Fibroblast of the conjunctiva (primary cell): ENCODE measurements around the gene UNC5A.

ENCODE experiments used
- DNase-seq: peaks from one replicate; pipeline ENCODE4 v3.0.0-alpha.2; 2010; ENCODE audit warnings: low read depth

The UNC5A gene

GRCh38 chr5:176846335-176847140 is 36.2 kb downstream of the UNC5A start:
- DNase-seq = no peak

DNA sequence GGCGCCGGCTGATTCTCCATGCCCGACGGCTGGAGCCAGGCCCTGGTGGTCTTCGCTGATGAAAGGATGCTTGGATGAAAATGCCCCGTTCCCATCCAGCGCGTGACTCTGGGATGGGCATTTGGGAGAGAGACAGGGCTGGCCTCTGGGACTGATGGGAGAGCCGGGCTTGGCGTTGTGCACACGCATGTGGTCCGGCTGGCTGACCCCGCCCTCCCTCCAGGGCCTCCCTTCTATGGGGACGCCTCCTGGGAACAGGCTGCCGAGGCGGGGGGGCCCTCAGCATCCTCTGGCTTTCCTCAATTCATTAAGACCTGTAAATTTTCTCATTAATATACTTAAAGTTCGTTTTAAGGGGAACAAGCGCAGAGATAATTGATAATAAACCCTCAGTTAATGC is 36.8 kb downstream of the UNC5A start:
- no peak for DNase-seq

GRCh38 chr5:176847726-176848290 is 37.4 kb downstream of the UNC5A start:
- DNase-seq = no peak

- no peak for DNase-seq
Observed at GRCh38 chr5:176848651-176849050, 38.3 kb downstream of the UNC5A start.

- no peak for DNase-seq
Observed at GRCh38 chr5:176849611-176850227, 39.4 kb downstream of the UNC5A start.

DNA sequence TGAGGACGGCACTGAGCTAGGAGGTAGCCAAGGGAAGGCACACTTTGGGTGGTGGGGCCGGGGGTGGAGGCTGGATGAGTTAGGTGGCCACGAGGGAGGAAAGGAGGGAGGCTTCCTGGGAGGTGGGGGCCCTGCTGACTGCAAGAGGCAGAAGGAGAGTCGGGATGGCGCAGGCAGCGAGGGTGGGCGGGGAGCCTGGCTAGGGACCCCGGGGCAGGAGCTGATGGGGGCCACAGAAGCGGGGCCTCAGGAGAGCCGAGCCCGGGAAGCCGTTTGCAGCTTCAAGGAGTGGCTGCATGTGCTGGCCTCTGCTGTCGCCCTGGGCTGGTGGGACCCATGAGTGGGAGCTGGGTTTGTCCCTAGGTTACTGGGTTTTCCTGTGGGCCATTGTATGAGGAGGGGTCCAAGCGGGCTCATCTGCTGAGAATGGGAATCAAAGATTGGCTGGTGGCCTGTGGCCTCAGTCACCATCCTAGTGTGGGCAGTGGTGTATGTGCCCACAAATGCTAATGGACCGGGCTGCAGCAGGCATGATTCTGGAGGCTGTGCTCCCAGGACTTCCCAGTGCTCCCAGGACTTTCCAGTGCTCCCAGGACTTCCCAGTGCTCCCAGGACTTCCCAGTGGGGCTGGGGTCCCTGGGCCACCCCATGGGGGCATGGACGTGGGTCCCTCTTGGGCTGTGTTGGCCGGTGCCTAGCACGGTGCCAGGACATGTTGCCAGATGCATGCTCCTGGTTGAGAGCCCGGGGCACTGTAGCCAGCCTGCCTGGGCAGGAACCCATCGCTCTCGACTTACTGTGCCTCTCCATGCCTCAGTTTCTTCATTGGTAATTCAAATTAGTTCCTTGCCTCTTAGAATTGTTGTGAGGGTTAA is 40.2 kb downstream of the UNC5A start:
- DNase-seq = no peak

- DNase-seq = no peak
Observed at GRCh38 chr5:176851380-176851779, 41.0 kb downstream of the UNC5A start.

DNA sequence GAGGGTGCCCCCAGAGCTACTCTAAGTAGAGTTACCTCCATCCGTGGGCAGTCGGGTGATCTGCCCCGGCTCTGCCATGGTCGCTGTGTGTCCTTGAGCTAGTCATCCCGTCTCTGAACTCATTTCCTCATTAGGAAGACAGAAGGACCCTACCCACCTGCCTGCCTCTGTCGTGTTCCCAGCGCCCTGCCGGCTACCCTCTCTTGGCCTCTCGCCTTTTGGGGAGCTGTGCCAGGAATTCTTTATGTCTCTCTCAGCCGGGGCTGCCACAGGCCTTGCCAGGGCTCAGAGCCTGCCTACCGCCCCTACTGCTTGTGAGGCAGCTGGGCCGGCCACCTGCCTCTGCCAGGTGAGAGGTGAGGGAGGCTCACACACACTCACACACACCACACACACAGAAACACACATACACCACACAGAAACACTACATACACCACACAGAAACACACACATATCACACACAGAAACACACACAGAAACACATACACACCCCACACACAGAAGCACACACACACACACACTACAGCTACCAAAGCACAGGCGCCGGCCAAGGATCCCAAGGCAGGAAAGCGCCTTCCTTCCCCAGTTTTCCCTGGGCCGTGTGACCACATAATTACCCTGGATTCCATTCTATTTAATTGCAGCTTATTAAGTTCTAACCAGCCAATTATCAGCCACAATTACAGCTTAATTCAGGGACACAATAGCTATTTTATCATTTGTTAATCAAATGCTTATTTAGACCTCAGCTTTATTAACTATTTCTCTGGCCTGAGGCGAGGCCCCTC is 41.7 kb downstream of the UNC5A start:
- DNase-seq = no peak

- DNase-seq = no peak
Observed at GRCh38 chr5:176853151-176853778, 42.9 kb downstream of the UNC5A start.

- DNase-seq = no peak
Observed at GRCh38 chr5:176854164-176854563, 43.8 kb downstream of the UNC5A start.

DNA sequence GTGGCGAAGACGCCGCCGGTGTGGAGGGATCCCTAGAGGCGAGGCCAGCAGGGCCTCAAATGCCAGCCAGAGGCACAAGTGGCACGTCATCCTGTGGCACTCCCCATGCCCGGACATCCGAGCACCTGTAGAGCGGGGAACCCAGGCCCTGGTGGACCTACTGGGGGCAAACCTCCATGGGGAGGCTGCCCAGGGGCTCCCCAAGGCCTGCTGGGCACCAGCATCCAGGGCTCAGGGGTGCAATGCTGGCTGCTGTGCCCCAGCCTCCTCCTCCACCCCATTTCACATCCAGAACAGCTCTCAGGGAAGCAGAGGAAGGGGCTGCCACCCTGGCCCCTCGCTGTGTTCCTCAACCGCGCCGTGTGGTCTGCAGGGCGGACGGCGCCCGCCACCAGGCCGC is 45.2 kb downstream of the UNC5A start:
- no peak for DNase-seq

GRCh38 chr5:176856746-176857145 is 46.4 kb downstream of the UNC5A start:
- no peak for DNase-seq

DNA sequence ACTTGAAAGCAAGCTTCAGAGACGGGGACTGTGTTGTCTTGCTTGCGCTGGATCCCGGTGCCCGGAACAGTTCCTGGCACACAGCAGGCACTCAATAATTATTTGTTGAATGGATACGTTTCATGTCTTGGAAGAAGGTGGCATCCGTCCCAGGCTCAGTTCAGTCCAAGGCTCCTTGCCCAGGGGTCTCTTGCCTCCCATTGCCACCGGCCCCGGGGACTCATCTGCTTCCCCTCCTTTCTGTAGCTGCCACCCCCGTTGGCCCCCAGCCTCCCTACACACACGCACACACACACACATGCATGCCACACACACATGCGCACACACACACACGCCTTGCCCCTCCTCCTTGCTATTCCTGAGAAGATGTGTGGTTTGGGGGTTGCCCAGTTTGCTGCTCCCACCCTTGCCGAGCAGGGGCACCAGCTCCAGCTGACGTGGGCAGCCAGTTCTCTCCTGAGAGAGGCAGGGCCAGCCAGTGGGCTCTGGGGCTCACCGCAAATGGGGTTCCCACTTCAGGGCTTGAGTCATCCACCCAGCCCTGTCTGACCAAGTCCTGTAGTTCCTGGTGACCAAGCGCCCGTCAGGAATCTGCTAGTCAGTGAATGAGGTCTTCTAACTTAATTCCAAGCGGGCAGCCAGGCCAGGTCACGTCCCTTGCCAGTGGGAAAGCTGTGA is 47.0 kb downstream of the UNC5A start:
- DNase-seq = no peak

DNA sequence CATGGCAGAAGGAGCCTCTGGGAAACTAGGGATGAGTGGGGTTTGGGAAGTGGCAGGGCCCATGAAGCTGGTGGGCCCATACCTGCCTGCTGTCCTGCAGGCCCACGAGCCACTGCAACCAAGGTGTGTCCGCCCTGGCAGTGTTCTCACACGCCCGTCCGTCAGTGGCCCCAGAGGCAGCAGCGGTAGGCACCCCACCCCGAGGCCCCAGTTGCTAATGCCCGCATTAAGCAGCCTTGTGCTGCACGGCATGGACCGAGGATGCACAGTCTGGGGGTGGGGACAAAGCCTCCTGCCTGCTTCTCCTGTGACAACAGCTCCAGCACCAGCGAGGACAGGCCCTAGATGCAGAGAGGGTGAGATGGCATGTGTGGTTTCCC is 47.5 kb downstream of the UNC5A start:
- DNase-seq = no peak

DNA sequence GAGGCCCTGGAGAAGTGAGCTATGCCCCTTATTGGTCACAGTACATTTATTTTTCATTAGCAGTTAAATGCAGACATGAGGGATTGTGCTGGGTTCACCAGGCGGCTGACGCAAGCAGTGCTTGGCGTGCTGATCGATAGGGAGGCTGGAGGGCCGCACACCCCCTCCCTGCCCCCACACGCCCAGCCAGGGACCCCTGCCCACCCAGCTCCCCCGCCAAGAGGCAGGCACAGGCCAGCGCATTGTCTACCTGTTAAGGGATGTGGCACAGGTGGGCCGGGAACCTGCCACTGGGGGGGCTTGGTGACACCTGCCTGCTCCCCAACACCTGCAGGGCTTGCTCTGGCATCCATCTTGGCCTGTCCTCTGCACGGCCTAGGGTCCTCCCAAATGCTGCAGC is 49.6 kb downstream of the UNC5A start:
- no peak for DNase-seq

DNA sequence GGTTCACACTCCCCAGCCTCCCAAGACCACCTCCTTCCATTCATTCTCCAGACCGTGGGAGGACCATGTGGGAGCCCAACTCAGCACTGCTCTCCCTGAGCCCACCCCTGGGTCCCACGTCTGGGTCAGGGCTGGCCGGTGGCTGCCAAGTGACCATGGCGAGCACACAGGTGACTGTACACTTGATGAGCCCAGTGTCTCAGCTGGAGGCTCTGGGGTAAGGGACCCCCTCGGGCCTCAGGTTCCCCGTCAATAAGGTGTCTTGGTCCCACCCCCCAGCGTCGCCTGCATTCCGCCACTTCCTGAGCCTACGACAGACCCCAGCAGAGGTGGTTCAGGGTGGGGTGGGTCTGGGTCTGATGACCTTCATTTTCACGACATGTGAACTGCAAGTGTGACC is 50.0 kb downstream of the UNC5A start:
- no peak for DNase-seq

DNA sequence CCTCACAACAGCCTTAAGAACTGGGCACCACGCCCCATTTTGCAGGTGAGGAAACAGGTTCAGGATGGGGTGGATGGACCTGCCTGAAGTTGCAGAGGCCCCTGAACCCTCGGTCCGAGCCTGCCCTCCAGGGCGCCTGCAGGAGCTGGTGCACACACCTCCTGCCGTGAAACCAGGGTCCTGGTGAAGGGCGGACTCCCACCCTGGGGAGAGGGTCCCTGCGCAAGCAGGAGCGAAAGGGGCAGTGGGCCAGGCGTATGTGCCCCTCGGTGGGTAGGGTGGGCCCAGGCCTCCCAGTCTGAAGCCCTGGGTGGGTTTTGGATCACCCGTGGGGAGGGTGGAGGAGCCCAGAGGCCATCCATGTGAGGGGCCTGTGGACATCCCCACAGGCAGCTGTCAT is 50.9 kb downstream of the UNC5A start:
- no peak for DNase-seq

GRCh38 chr5:176862330-176862995 is 52.1 kb downstream of the UNC5A start:
- no peak for DNase-seq

DNA sequence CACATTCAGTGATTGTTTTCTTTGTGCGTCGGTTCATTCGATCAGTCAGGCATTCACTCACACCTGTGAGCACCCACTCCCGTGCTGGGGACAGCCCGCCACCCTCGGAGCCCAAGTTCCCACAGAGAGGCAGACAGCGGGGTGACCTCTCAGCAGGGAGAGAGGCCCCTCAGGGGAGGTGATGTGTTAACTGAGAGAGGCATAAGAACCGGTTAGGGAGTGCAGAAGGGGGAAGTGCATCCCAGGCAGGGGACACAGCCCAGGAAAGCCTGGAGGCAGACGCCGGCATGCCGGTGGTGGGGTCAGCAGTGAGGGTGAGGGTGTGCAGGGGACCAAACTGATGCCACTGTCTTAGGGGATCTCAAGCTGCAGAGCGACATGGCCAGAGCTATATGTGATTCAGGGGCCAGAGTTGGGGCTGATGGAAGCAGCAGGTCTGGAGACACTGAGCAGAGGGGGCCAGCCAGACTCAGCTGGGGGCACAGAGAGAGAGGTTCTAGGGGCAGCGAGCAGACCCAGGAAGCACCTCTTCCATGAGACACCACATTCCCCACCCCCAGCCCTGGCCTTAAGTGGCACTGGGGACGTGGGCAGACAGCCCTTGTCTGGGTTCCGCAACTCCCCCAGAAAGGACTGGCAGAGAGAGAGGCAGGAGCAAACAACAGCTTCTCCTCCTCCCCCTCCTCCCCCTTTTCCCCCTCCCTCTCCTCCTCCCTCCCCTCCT is 52.8 kb downstream of the UNC5A start:
- DNase-seq = no peak

DNA sequence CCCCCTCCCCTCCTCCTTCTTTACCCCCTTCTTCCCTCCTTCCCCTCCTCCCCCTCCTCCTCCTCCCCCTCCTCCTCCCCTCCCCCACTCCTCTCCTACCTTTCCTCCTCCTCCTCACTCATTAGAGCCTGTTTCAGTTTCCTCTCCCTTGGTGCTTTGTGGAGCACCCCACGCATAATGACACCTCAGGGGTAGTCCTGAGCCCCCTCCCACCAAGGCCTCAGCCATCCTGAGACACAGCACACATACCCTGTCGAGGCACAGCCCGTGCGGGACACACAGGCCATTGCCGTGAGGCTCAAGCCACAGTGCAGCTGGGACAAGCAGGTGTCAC is 53.4 kb downstream of the UNC5A start:
- no peak for DNase-seq
